Astrocyte (in vitro differentiated cells and primary cell): Measurements from ENCODE around the gene SV2C.

Experiments
- EZH2 ChIP-seq: IDR thresholded peaks from 2 replicates; pipeline ENCODE4 v1.6.1; 2012; ENCODE audit warnings: mild to moderate bottlenecking, low read length, inconsistent platforms; ENCODE audit not compliant: insufficient read depth
- TF ChIP-seq, protein P1 (sequence below): IDR thresholded peaks from 2 replicates; pipeline ENCODE4 v1.5.1; 2011; ENCODE audit warnings: low read depth, mild to moderate bottlenecking, inconsistent platforms, low read length, moderate library complexity; ENCODE audit not compliant: insufficient read depth

- TF ChIP-seq, protein P1, sequence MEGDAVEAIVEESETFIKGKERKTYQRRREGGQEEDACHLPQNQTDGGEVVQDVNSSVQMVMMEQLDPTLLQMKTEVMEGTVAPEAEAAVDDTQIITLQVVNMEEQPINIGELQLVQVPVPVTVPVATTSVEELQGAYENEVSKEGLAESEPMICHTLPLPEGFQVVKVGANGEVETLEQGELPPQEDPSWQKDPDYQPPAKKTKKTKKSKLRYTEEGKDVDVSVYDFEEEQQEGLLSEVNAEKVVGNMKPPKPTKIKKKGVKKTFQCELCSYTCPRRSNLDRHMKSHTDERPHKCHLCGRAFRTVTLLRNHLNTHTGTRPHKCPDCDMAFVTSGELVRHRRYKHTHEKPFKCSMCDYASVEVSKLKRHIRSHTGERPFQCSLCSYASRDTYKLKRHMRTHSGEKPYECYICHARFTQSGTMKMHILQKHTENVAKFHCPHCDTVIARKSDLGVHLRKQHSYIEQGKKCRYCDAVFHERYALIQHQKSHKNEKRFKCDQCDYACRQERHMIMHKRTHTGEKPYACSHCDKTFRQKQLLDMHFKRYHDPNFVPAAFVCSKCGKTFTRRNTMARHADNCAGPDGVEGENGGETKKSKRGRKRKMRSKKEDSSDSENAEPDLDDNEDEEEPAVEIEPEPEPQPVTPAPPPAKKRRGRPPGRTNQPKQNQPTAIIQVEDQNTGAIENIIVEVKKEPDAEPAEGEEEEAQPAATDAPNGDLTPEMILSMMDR = no peak
- TF ChIP-seq EZH2 = no peak
Measured at GRCh38 chr5:76289692-76290091, 206.5 kb downstream of the SV2C start.
